ENCODE data around the gene SLC27A3.

DNA sequence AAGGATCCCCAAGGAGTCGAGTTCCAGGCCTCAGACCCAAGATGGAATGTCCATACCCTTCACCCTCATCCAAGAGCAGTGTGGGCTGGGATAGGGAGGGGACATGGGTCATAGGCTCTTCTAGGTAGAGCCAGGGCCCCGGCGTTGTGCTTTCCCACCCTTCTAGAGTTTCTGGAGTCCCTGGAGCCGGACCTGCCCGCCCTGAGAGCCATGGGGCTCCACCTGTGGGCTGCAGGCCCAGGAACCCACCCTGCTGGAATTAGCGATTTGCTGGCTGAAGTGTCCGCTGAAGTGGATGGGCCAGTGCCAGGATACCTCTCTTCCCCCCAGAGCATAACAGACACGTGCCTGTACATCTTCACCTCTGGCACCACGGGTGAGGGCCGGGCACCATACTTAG, 1.1 kb downstream of the SLC27A3 start:
- no peak for TF ChIP-seq POLR2A (IDR thresholded peaks at IDR 0.05)
- TF ChIP-seq, protein P1, sequence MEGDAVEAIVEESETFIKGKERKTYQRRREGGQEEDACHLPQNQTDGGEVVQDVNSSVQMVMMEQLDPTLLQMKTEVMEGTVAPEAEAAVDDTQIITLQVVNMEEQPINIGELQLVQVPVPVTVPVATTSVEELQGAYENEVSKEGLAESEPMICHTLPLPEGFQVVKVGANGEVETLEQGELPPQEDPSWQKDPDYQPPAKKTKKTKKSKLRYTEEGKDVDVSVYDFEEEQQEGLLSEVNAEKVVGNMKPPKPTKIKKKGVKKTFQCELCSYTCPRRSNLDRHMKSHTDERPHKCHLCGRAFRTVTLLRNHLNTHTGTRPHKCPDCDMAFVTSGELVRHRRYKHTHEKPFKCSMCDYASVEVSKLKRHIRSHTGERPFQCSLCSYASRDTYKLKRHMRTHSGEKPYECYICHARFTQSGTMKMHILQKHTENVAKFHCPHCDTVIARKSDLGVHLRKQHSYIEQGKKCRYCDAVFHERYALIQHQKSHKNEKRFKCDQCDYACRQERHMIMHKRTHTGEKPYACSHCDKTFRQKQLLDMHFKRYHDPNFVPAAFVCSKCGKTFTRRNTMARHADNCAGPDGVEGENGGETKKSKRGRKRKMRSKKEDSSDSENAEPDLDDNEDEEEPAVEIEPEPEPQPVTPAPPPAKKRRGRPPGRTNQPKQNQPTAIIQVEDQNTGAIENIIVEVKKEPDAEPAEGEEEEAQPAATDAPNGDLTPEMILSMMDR (IDR thresholded peaks at IDR 0.05), result no peak

Data from esophagus squamous epithelium (tissue), 4 donors.